Neural progenitor cell (in vitro differentiated cells): ENCODE measurements around the gene GSE1. TPM values are rescaled to one million over a fixed set of nuclear protein-coding genes. Genes with fewer than 3 reads are reported as not detected.

ENCODE experiments used
- DNase-seq: peaks from one replicate; pipeline ENCODE4 v3.0.0-alpha.2; 2016; ENCODE audit warnings: low spot score
- H2AFZ ChIP-seq: fragments of 200-600 bp; sonication (generic); replicated peaks from 2 replicates; pipeline ENCODE4 v1.6.1; 2016; ENCODE audit warnings: antibody characterized with exemption
- H3F3A ChIP-seq: fragments of 200-600 bp; sonication (generic); 2 replicates; pipeline ENCODE4 v1.6.1; 2016; ENCODE audit warnings: antibody characterized with exemption, low read depth
- H3K27ac ChIP-seq: fragments of 200-600 bp; sonication (generic); 2 replicates; pipeline ENCODE4 v1.5.1; 2016; ENCODE audit warnings: mild to moderate bottlenecking
- H3K27me3 ChIP-seq: fragments of 200-600 bp; sonication (generic); 2 replicates; pipeline ENCODE4 v1.6.1; 2016; ENCODE audit warnings: mild to moderate bottlenecking, moderate library complexity
- H3K36me3 ChIP-seq: fragments of 200-600 bp; sonication (generic); 2 replicates; pipeline ENCODE4 v1.5.1; 2016
- H3K4me1 ChIP-seq: fragments of 200-600 bp; sonication (generic); 2 replicates; pipeline ENCODE4 v1.6.1; 2016; ENCODE audit warnings: mixed run types
- H3K4me2 ChIP-seq: fragments of 200-600 bp; sonication (generic); 2 replicates; pipeline ENCODE4 v1.6.1; 2016
- H3K4me3 ChIP-seq: fragments of 200-600 bp; sonication (generic); 2 replicates; pipeline ENCODE4 v1.5.1; 2016
- H3K79me2 ChIP-seq: fragments of 200-600 bp; sonication (generic); 2 replicates; pipeline ENCODE4 v1.6.1; 2016; ENCODE audit warnings: low read depth
- H3K9ac ChIP-seq: fragments of 200-600 bp; sonication (generic); 2 replicates; pipeline ENCODE4 v1.6.1; 2016
- H3K9me3 ChIP-seq: fragments of 200-600 bp; sonication (generic); 2 replicates; pipeline ENCODE4 v1.5.1; 2016; ENCODE audit warnings: low read depth
- H4K20me1 ChIP-seq: fragments of 200-600 bp; sonication (generic); 2 replicates; pipeline ENCODE4 v1.6.1; 2016; ENCODE audit warnings: low read depth
- H3K27ac Mint-ChIP-seq: 3 replicates; pipeline ENCODE4 v1.8.0; 2021; ENCODE audit warnings: mixed read lengths
- H3K27me3 Mint-ChIP-seq: 2 replicates; pipeline ENCODE4 v1.8.0; 2022; ENCODE audit warnings: low read depth, mild to moderate bottlenecking, inconsistent platforms, moderate library complexity, mixed read lengths; ENCODE audit not compliant: insufficient read depth
- H3K36me3 Mint-ChIP-seq: 3 replicates; pipeline ENCODE4 v1.8.0; 2021; ENCODE audit warnings: mixed read lengths
- H3K4me1 Mint-ChIP-seq: 3 replicates; pipeline ENCODE4 v1.8.0; 2021; ENCODE audit warnings: mixed read lengths
- H3K4me3 Mint-ChIP-seq: 3 replicates; pipeline ENCODE4 v1.8.0; 2021; ENCODE audit warnings: mild to moderate bottlenecking, moderate library complexity, mixed read lengths
- H3K9me3 Mint-ChIP-seq: 3 replicates; pipeline ENCODE4 v1.8.0; 2020; ENCODE audit warnings: mixed read lengths
- EZH2 ChIP-seq: fragments of 200-600 bp; sonication (generic); IDR thresholded peaks from 2 replicates; pipeline ENCODE4 v1.6.1; 2017; ENCODE audit warnings: antibody characterized with exemption, mild to moderate bottlenecking, moderate library complexity
- EZH2phosphoT487 ChIP-seq: fragments of 200-600 bp; sonication (generic); IDR thresholded peaks from 2 replicates; pipeline ENCODE4 v1.6.1; 2017; ENCODE audit warnings: antibody characterized with exemption
- total RNA-seq: library from RNA; depleted of rRNA; stranded (reverse); fragments of >200 nt; gene quantifications from 2 replicates; pipeline ENCODE4 v1.2.3, GENCODE V29; 2015; ENCODE audit warnings: low replicate concordance
- TF ChIP-seq, protein P1 (sequence below): fragments of 200-600 bp; sonication (generic); IDR thresholded peaks from 2 replicates; pipeline ENCODE4 v1.5.1; 2017; ENCODE audit warnings: antibody characterized with exemption, mild to moderate bottlenecking

The GSE1 gene
- total RNA-seq, 1 donor from 2014 or later, result 7.7 TPM

DNA sequence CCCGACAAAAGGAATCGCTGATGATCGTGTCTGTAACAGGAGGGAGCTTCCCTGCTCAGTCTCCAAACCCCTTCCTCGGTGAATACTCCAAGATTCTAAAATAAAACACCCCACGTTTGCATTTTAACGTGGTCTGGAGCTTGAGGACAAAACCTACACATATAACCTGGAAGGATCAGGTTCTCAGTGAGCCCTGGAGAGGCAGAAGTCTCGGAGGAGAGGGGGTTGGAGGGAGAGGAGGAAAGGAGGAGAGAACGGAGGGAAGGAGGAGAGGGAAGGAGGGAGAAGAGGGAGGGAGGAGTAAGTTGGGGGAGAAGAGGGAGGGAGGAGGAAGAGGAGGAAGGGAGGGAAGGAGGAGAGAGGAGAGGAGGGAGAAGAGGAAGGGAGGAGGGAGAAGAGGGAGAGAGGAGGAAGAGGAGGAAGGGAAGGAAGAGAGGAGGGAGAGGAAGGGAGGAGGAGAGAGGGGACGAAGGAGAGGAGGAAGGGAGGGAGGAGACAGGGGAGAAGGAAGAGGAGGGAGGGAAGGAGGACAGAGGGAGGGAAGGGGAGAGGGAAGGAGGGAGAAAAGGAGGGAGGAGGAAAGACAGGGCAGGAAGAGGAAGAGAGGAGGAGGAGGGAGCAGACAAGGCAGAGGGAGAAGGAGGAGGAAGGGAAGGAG, 103.0 kb downstream of the GSE1 start:
- Mint-ChIP-seq H3K9me3 (peaks cover 3% of the 10 kb centered on the region), H3K4me1 (peaks cover 27% of the 10 kb centered on the region), H3K27ac (peak overlapping the region; percentile 96), H3K4me3 (peak overlapping the region; percentile 74), H3K36me3 (no peaks in the 10 kb centered on the region), H3K27me3 (peaks cover 16% of the 10 kb centered on the region)
- Histone ChIP-seq H3K79me2 (no peaks in the 10 kb centered on the region), H3K27ac (peak overlapping the region; percentile 56), H4K20me1 (no peaks in the 10 kb centered on the region), H3F3A (peaks cover 32% of the 10 kb centered on the region), H3K27me3 (peaks cover 11% of the 10 kb centered on the region), H3K9me3 (no peaks in the 10 kb centered on the region), H3K4me2 (peak overlapping the region; percentile 75), H3K36me3 (no peaks in the 10 kb centered on the region), H3K9ac (no peak overlapping the region), H3K4me3 (peak overlapping the region; percentile 26), H3K4me1 (peaks cover 29% of the 10 kb centered on the region), H2AFZ (peak overlapping the region; percentile 66)
- TF ChIP-seq, protein P1, sequence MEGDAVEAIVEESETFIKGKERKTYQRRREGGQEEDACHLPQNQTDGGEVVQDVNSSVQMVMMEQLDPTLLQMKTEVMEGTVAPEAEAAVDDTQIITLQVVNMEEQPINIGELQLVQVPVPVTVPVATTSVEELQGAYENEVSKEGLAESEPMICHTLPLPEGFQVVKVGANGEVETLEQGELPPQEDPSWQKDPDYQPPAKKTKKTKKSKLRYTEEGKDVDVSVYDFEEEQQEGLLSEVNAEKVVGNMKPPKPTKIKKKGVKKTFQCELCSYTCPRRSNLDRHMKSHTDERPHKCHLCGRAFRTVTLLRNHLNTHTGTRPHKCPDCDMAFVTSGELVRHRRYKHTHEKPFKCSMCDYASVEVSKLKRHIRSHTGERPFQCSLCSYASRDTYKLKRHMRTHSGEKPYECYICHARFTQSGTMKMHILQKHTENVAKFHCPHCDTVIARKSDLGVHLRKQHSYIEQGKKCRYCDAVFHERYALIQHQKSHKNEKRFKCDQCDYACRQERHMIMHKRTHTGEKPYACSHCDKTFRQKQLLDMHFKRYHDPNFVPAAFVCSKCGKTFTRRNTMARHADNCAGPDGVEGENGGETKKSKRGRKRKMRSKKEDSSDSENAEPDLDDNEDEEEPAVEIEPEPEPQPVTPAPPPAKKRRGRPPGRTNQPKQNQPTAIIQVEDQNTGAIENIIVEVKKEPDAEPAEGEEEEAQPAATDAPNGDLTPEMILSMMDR, result no peak
- TF ChIP-seq EZH2phosphoT487, result no peak
- no peak for TF ChIP-seq EZH2
- no peak for DNase-seq

DNA sequence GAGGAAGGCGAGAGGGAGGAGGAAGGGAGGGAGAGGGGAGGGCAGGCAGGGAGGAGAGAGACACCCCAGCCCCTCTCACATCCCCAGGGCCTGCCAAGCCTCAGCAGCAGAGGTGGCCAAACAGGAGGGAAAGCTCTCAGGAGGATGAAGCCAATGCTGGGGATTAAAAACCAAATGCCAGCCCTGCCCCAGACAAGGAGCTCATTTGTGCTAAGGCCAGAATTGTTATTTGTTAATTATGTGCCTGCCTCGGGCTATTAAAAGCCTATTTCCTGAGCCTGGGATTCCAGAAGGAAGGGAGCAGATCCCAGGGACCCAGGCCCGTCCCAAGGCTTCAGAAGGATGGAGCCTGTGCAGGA, 103.5 kb downstream of the GSE1 start:
- Histone ChIP-seq H3K79me2 (no peaks in the 10 kb centered on the region), H2AFZ (peak overlapping the region; percentile 2), H3K9ac (no peak overlapping the region), H3K27me3 (peaks cover 11% of the 10 kb centered on the region), H3F3A (peaks cover 32% of the 10 kb centered on the region), H3K4me3 (no peak overlapping the region), H4K20me1 (no peaks in the 10 kb centered on the region), H3K4me2 (peak overlapping the region; percentile 75), H3K4me1 (peaks cover 29% of the 10 kb centered on the region), H3K9me3 (no peaks in the 10 kb centered on the region), H3K36me3 (no peaks in the 10 kb centered on the region), H3K27ac (no peak overlapping the region)
- no peak overlapping the region for H3K4me3 Mint-ChIP-seq
- no peaks in the 10 kb centered on the region for H3K36me3 Mint-ChIP-seq
- no peak overlapping the region for H3K27ac Mint-ChIP-seq
- H3K4me1 Mint-ChIP-seq, result peaks cover 31% of the 10 kb centered on the region
- peaks cover 3% of the 10 kb centered on the region for H3K9me3 Mint-ChIP-seq
- peaks cover 18% of the 10 kb centered on the region for H3K27me3 Mint-ChIP-seq
- no peak for TF ChIP-seq EZH2phosphoT487
- TF ChIP-seq EZH2, result no peak
- TF ChIP-seq, protein P1, result no peak
- DNase-seq, result no peak

DNA sequence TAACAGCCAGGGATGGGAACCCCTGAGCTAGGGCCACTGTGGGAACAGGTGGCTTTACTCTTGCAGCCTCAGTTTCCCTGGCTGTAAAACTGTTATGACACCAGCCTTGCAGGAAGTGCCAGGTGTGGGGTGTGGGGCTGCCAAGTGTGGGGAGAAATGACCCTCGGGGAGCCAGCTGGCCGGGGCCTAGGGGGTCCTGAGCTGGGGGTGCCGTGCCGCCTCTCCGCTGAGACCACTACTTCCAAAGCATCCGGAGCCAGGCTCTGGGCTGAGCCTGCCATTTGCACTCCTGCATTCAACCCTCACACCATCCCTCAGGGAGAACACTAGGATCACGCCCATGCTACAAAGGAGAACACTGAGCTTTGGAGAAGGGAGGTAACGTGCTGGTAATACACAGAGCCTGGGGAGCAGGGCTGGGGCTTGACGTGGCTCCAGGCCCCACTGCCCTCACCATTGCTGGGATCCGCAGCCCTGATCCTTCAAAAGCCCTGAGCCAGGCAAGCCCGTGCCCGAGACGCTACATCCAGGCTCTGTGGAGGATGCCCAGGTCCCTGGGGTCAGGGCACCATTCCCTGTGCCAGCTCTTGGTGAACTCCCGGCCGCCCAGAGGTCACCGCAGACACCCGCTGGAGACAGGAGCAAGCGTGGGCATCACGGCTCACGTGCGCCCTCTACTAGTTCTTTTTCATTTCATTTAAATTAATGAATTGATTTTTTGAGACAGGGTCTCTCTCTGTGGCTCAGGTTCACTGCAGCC, 104.5 kb downstream of the GSE1 start:
- Histone ChIP-seq H3K27ac (no peak overlapping the region), H2AFZ (no peak overlapping the region), H3K36me3 (no peaks in the 10 kb centered on the region), H3K4me3 (no peak overlapping the region), H3F3A (peaks cover 32% of the 10 kb centered on the region), H3K27me3 (peaks cover 11% of the 10 kb centered on the region), H3K79me2 (no peaks in the 10 kb centered on the region), H4K20me1 (no peaks in the 10 kb centered on the region), H3K4me1 (peaks cover 32% of the 10 kb centered on the region), H3K9me3 (no peaks in the 10 kb centered on the region), H3K4me2 (no peak overlapping the region), H3K9ac (no peak overlapping the region)
- no peak overlapping the region for H3K27ac Mint-ChIP-seq
- no peak overlapping the region for H3K4me3 Mint-ChIP-seq
- TF ChIP-seq EZH2phosphoT487 (no peak), EZH2 (no peak)
- TF ChIP-seq, protein P1, result peak; percentile 84
- no peaks in the 10 kb centered on the region for H3K9me3 Mint-ChIP-seq
- no peaks in the 10 kb centered on the region for H3K36me3 Mint-ChIP-seq
- peak; percentile 90 for DNase-seq
- peaks cover 38% of the 10 kb centered on the region for H3K4me1 Mint-ChIP-seq
- H3K27me3 Mint-ChIP-seq, result peaks cover 14% of the 10 kb centered on the region
